ENCODE results near the gene PSMG4. TPM values are rescaled to one million over a fixed set of nuclear protein-coding genes. Genes with fewer than 3 reads are reported as not detected.

The PSMG4 gene
- total RNA-seq, 2 donors from 2014 or later = 10.0 to 21.6 TPM

DNA sequence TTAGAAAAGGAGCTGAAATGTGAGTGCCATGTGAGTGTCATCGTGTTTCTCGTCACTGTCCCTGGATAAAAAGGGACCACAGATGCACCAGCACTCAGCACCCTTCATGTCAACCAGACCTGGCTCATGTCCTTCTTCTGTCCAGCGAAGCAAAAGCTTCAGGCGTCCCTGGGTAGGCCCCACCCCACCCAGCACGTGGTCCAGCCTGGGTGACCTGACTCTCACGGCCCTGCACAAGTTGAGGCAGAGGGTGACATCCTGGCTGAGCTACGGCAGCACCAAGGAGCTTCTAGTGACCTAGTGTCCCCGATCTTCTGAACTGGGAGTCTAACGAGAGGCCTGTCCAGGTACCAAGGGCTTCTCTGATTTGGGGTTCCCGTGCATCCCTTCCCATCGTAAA is 37.8 kb downstream of the PSMG4 start:
- intact Hi-C loops (cut with DNase I) = no loop called here
- TF ChIP-seq, protein P1, sequence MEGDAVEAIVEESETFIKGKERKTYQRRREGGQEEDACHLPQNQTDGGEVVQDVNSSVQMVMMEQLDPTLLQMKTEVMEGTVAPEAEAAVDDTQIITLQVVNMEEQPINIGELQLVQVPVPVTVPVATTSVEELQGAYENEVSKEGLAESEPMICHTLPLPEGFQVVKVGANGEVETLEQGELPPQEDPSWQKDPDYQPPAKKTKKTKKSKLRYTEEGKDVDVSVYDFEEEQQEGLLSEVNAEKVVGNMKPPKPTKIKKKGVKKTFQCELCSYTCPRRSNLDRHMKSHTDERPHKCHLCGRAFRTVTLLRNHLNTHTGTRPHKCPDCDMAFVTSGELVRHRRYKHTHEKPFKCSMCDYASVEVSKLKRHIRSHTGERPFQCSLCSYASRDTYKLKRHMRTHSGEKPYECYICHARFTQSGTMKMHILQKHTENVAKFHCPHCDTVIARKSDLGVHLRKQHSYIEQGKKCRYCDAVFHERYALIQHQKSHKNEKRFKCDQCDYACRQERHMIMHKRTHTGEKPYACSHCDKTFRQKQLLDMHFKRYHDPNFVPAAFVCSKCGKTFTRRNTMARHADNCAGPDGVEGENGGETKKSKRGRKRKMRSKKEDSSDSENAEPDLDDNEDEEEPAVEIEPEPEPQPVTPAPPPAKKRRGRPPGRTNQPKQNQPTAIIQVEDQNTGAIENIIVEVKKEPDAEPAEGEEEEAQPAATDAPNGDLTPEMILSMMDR (IDR thresholded peaks at IDR 0.05) = no peak
- no peaks in the 10 kb centered on the region for H3K27me3 ChIP-seq
- H3K9ac ChIP-seq (ENCODE audit: low read depth in 2 of 2, low read length in 2 of 2) = no peak overlapping the region
- H3K4me1 ChIP-seq = no peaks in the 10 kb centered on the region
- H3K4me3 ChIP-seq = no peak overlapping the region
- no peak overlapping the region for H3K27ac ChIP-seq
- H3K36me3 ChIP-seq = no peaks in the 10 kb centered on the region
- no peaks in the 10 kb centered on the region for H3K9me3 ChIP-seq
- no peak for DNase-seq

- DNase-seq = no peak
- no peak overlapping the region for H3K27ac ChIP-seq
- intact Hi-C loops (cut with DNase I) = no loop called here
- H3K27me3 ChIP-seq = no peaks in the 10 kb centered on the region
- H3K9me3 ChIP-seq = no peaks in the 10 kb centered on the region
- TF ChIP-seq, protein P1 (IDR thresholded peaks at IDR 0.05) = no peak
- H3K4me3 ChIP-seq = no peak overlapping the region
- no peaks in the 10 kb centered on the region for H3K4me1 ChIP-seq
- H3K9ac ChIP-seq (ENCODE audit: low read depth in 2 of 2, low read length in 2 of 2) = no peak overlapping the region
- H3K36me3 ChIP-seq = no peaks in the 10 kb centered on the region
Measured at GRCh38 chr6:3297006-3297405, 38.3 kb downstream of the PSMG4 start.

DNA sequence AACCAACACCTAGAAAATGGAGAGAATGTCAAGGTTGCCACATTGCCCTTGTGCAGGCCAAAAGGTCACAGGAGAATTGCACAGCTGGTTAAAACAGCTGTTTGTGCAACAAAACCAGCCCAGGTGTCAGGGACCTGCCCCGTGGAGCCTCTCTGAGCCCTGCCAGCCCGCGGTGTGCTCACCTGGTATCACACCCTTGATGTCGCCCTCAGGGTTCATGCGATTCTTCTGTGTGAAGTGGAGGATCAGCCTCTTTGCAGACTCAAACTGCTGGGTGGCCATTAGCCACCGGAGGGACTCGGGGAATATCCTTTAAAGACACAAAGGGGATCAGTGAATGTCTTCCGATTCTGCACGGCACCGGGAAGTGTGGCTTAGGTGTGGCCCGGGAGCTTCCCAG is 39.2 kb downstream of the PSMG4 start:
- intact Hi-C loops (cut with DNase I) = no loop called here
- Histone ChIP-seq H3K9ac (ENCODE audit: low read depth in 2 of 2, low read length in 2 of 2) (no peak overlapping the region), H3K9me3 (no peaks in the 10 kb centered on the region), H3K36me3 (no peaks in the 10 kb centered on the region), H3K27me3 (no peaks in the 10 kb centered on the region), H3K27ac (no peak overlapping the region), H3K4me3 (no peak overlapping the region), H3K4me1 (no peaks in the 10 kb centered on the region)
- no peak for DNase-seq
- TF ChIP-seq, protein P1 (IDR thresholded peaks at IDR 0.05) = no peak

GRCh38 chr6:3299221-3299620 is 40.5 kb downstream of the PSMG4 start:
- intact Hi-C loops (cut with DNase I) = no loop called here
- Histone ChIP-seq H3K4me1 (no peaks in the 10 kb centered on the region), H3K4me3 (no peak overlapping the region), H3K9me3 (no peaks in the 10 kb centered on the region), H3K9ac (ENCODE audit: low read depth in 2 of 2, low read length in 2 of 2) (no peak overlapping the region), H3K27ac (no peak overlapping the region), H3K27me3 (no peaks in the 10 kb centered on the region), H3K36me3 (no peaks in the 10 kb centered on the region)
- TF ChIP-seq, protein P1 (IDR thresholded peaks at IDR 0.05) = no peak
- no peak for DNase-seq

- H3K9me3 ChIP-seq = no peaks in the 10 kb centered on the region
Measured at GRCh38 chr6:3301506-3301905, 42.8 kb downstream of the PSMG4 start.

More at GRCh38 chr6:3301506-3301905, 42.8 kb downstream of the PSMG4 start:
- no peak overlapping the region for H3K4me3 ChIP-seq
- intact Hi-C loops (cut with DNase I) = no loop called here
- no peak overlapping the region for H3K9ac ChIP-seq (ENCODE audit: low read depth in 2 of 2, low read length in 2 of 2)
- no peaks in the 10 kb centered on the region for H3K4me1 ChIP-seq
- TF ChIP-seq, protein P1 (IDR thresholded peaks at IDR 0.05) = no peak
- no peaks in the 10 kb centered on the region for H3K36me3 ChIP-seq
- no peak for DNase-seq
- H3K27me3 ChIP-seq = no peaks in the 10 kb centered on the region
- H3K27ac ChIP-seq = no peak overlapping the region
